Urothelium cell line (cell line): ENCODE results near the gene GRB10.
A peak's percentile ranks its signal among the peaks of the same experiment; 100 is the strongest.

Experiments
- DNase-seq: peaks from one replicate; pipeline ENCODE4 v3.0.0; 2011; ENCODE audit warnings: low spot score, mixed read lengths
- FAIRE-seq: peaks from 2 replicates; lab custom pipeline; 2011; peaks lifted over from hg19 to GRCh38; lab: Jason Lieb, UNC

GRB10 gene

GRCh38 chr7:50660040-50660829 is 122.5 kb downstream of the GRB10 start:
- FAIRE-seq = peak; percentile 90
- no peak for DNase-seq

GRCh38 chr7:50659329-50659965 is 123.2 kb downstream of the GRB10 start:
- DNase-seq (no peak), FAIRE-seq (no peak)

GRCh38 chr7:50658696-50659095 is 124.0 kb downstream of the GRB10 start:
- FAIRE-seq (no peak), DNase-seq (no peak)

- DNase-seq (no peak), FAIRE-seq (no peak)
Measured at GRCh38 chr7:50657912-50658311, 124.8 kb downstream of the GRB10 start.

- FAIRE-seq (no peak), DNase-seq (no peak)
Measured at GRCh38 chr7:50657341-50657873, 125.3 kb downstream of the GRB10 start.

- no peak for DNase-seq
- FAIRE-seq = no peak
Measured at GRCh38 chr7:50656141-50656895, 126.4 kb downstream of the GRB10 start.

- FAIRE-seq = peak; percentile 61
- no peak for DNase-seq
Measured at GRCh38 chr7:50655490-50655889, 127.2 kb downstream of the GRB10 start.

GRCh38 chr7:50655020-50655419 is 127.7 kb downstream of the GRB10 start:
- FAIRE-seq (no peak), DNase-seq (no peak)

GRCh38 chr7:50653981-50654425 is 128.7 kb downstream of the GRB10 start:
- no peak for FAIRE-seq
- no peak for DNase-seq

- no peak for DNase-seq
Measured at GRCh38 chr7:50653126-50653864, 129.4 kb downstream of the GRB10 start.

GRCh38 chr7:50652400-50653125 is 130.1 kb downstream of the GRB10 start:
- FAIRE-seq (no peak), DNase-seq (no peak)

More at GRCh38 chr7:50653126-50653864, 129.4 kb downstream of the GRB10 start:
- FAIRE-seq = peak; percentile 23

GRCh38 chr7:50651271-50651989 is 131.3 kb downstream of the GRB10 start:
- DNase-seq = no peak
- FAIRE-seq = no peak

- DNase-seq (no peak), FAIRE-seq (no peak)
Measured at GRCh38 chr7:50650057-50650664, 132.5 kb downstream of the GRB10 start.

- DNase-seq = no peak
- FAIRE-seq = peak; percentile 72
Measured at GRCh38 chr7:50649259-50649885, 133.3 kb downstream of the GRB10 start.

GRCh38 chr7:50648570-50649169 is 134.0 kb downstream of the GRB10 start:
- DNase-seq (no peak), FAIRE-seq (no peak)

GRCh38 chr7:50648076-50648475 is 134.6 kb downstream of the GRB10 start:
- DNase-seq = no peak
- FAIRE-seq = no peak

GRCh38 chr7:50647286-50647980 is 135.3 kb downstream of the GRB10 start:
- FAIRE-seq = no peak

More at GRCh38 chr7:50647286-50647980, 135.3 kb downstream of the GRB10 start:
- DNase-seq = no peak
